Pancreas (tissue), 10 donors: ENCODE data around the gene CDKN2A. TPM values are rescaled to one million over a fixed set of nuclear protein-coding genes. Genes with fewer than 3 reads are reported as not detected.

ENCODE experiments used
- ATAC-seq, 4 donors: fragments of 200-7000 bp; cut with Tn5 transposase; one replicate each; pipeline versions ENCODE4 v1.8.0 to v1.9.1; 2020; ENCODE audit warnings: mild to moderate bottlenecking in 4 of 4, moderate library complexity in 4 of 4
- DNase-seq, 6 donors: peaks; one replicate each; pipeline ENCODE4 v3.0.0-alpha.2; 2020
- FAIRE-seq: peaks from 2 replicates; lab custom pipeline; 2012; peaks lifted over from hg19 to GRCh38; lab: Jason Lieb, UNC
- H3K27ac ChIP-seq, 4 donors: fragments of 200-600 bp; sonication (generic); 1 replicate in 3 of 4; 2 replicates in 1 of 4; pipeline versions ENCODE4 v1.5.0 to v1.8.0; 2020
- H3K27me3 ChIP-seq, 4 donors: fragments of 200-600 bp; one replicate each; pipeline ENCODE4 v1.8.0; 2021
- H3K36me3 ChIP-seq, 3 donors: fragments of 200-600 bp; sonication (generic) in 1 of 3; one replicate each; pipeline versions ENCODE4 v1.5.0 to v1.8.0; 2020 to 2021
- H3K4me1 ChIP-seq, 3 donors: fragments of 200-600 bp; one replicate each; pipeline ENCODE4 v1.8.0; 2021
- H3K4me3 ChIP-seq, 4 donors: fragments of 200-600 bp; sonication (generic) in 2 of 4; one replicate each; pipeline versions ENCODE4 v1.5.0 to v1.8.0; 2020 to 2021
- H3K9me3 ChIP-seq, 4 donors: fragments of 200-600 bp; one replicate each; pipeline ENCODE4 v1.8.0; 2021
- CTCF ChIP-seq, 4 donors: fragments of 200-600 bp; sonication (generic) in 3 of 4; IDR thresholded peaks; one replicate each; pipeline versions ENCODE4 v1.5.0 to v1.8.0; 2021; ENCODE audit warnings: antibody characterized with exemption in 4 of 4
- WGBS, 2 donors: extraction: QIAGEN DNeasy Blood & Tissue Kit; methylation state at CpG; one replicate each; pipeline ENCODE4 v1.1.7; 2013; 5-methylcytosine and 5-hydroxymethylcytosine counted together
- intact Hi-C, 3 donors: fragments of 100-400 bp; cut with DNase I; formaldehyde crosslinking; loops; one replicate each; pipeline versions ENCODE4 v1.11.1 to v1.14.2; 2022
- polyA plus RNA-seq, 2 donors: library from polyadenylated mRNA; stranded (reverse); fragments of 200-250 nt; gene quantifications; one replicate each; pipeline ENCODE4 v1.2.3, GENCODE V29; 2013
- total RNA-seq, 6 donors: library from RNA; stranded (reverse); fragmentation: NEBNext Ultra II Directional in 4 of 6; extraction: Animal tissue kit (Norgen Biotek cat#: 25700) in 4 of 6; gene quantifications; one replicate each; pipeline versions ENCODE4 v1.2.1 to v1.2.4, GENCODE V29; 2021 to 2023
- donor health status: healthy with polysubstance abuse.
- donor health status: DM: no; HTN: no; CAD: no; lungs with moderate emphysema.
- donor health status: DM: no; HTN: no; CAD: no.
- donor health status: control.
- donor health status: control.
- donor health status: Bipolar disorder and iron deficiency.
- donor health status: DM: yes; HTN: yes; CAD: no.
- donor health status: DM: no; HTN: no; CAD: no.
- donor health status: DM: no; HTN: no; CAD: no.
- donor health status: DM: yes; HTN: yes; CAD: no.

Gene CDKN2A
- total and polyA plus RNA-seq, 8 donors = 0.31 to 5.7 (median 2.2) TPM

DNA sequence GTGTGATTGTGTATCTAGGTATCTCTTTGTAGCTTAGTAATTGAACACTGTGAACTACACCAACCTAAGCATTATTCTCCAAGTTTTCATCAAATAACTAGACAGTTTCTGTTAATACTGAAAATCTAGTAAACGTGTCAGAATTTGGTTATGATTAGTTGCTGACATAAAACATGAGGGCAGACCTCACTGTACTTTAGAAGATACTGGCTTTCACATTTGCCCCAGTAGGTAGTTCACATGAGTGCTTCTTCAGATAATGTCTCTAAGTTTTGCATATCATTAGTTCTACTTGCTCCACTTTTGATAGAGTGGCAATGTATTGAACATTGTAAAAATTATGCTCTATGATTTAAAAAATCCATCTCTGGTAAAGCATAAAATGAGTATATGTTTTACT lies 7.8 kb upstream of the CDKN2A start:
- 62 to 69% methylated on average over 1 of the region's 1 CpG for WGBS, 2 donors
- H3K27me3 ChIP-seq = peaks cover 0 to 17% (median 1%) of the 10 kb centered on the region in 4 donors
- FAIRE-seq = no peak

DNA sequence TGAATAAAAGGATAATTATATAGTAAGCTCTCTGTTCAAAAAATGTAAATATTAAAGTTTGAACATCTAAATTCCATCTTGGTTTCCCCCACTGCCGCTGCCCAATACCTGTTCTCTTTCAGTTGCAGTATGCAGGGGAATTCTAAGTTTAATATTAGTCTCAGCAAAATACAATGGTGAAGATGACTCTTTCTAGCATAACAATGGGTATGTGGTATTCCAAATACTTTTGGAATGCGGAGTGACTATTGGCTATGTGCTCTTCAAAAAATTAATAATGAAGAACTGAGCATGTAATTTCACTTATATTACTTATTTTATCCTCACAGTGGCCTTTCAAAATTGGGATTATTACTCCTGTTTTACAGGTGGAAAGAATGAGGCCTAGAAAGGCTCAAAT lies 3.8 kb upstream of the CDKN2A start:
- 93 to 96% methylated on average over 2 of the region's 2 CpGs for WGBS, 2 donors
- H3K9me3 ChIP-seq = no peaks in the 10 kb centered on the region
- H3K4me1 ChIP-seq = peaks cover 0 to 4% (median 0%) of the 10 kb centered on the region in 3 donors
- ATAC-seq = no peak
- H3K36me3 ChIP-seq = no peaks in the 10 kb centered on the region
- H3K27me3 ChIP-seq = peaks cover 0 to 6% (median 0%) of the 10 kb centered on the region in 4 donors
- no peak overlapping the region for H3K4me3 ChIP-seq
- FAIRE-seq = no peak
- intact Hi-C loops = no loop called here
- no peak for TF ChIP-seq CTCF (IDR thresholded peaks at IDR 0.05)
- no peak overlapping the region for H3K27ac ChIP-seq
- DNase-seq = no peak

More for the DNA sequence above, 7.8 kb upstream of the CDKN2A start:
- H3K4me1 ChIP-seq = no peaks in the 10 kb centered on the region
- ATAC-seq (no peak), DNase-seq (no peak)
- H3K4me3 ChIP-seq = no peak overlapping the region
- no peaks in the 10 kb centered on the region for H3K9me3 ChIP-seq
- TF ChIP-seq CTCF (IDR thresholded peaks at IDR 0.05) = no peak
- intact Hi-C loops = no loop called here
- no peak overlapping the region for H3K27ac ChIP-seq
- no peaks in the 10 kb centered on the region for H3K36me3 ChIP-seq

- DNase-seq (no peak), ATAC-seq (no peak), FAIRE-seq (no peak)
- H3K4me1 ChIP-seq = peaks cover 0 to 4% (median 0%) of the 10 kb centered on the region in 3 donors
- no peak overlapping the region for H3K4me3 ChIP-seq
- peaks cover 0 to 9% (median 0%) of the 10 kb centered on the region in 4 donors for H3K27me3 ChIP-seq
- intact Hi-C loops = no loop called here
- TF ChIP-seq CTCF (IDR thresholded peaks at IDR 0.05) = no peak
- 84 to 91% methylated on average over 1 of the region's 1 CpG for WGBS, 2 donors
- no peaks in the 10 kb centered on the region for H3K36me3 ChIP-seq
- H3K9me3 ChIP-seq = no peaks in the 10 kb centered on the region
- H3K27ac ChIP-seq = no peak overlapping the region
These were observed 3.3 kb upstream of the CDKN2A start for GRCh38 chr9:21997480-21997879.

DNA sequence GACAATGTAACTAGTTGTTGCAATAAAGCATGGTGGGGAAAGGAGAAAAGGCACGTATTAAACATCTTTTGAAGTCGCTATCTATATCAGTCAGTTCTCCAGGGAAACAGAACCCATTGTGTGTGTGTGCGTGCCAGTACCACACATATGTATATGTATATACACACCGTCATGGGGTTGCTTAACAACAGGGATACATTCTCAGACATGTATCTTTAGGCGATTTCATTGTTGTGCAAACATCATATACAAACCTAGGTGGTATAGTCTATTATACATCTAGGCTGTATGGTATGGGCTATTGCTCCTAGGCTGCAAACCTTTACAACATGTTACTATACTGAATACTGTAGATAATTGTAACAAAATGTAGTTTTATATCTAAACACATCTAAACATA lies 2.7 kb upstream of the CDKN2A start:
- H3K27ac ChIP-seq = no peak overlapping the region
- intact Hi-C loops = no loop called here
- DNase-seq = no peak
- FAIRE-seq = no peak
- H3K36me3 ChIP-seq = no peaks in the 10 kb centered on the region
- H3K4me3 ChIP-seq = no peak overlapping the region
- H3K4me1 ChIP-seq = peaks cover 0 to 4% (median 0%) of the 10 kb centered on the region in 3 donors
- no peaks in the 10 kb centered on the region for H3K9me3 ChIP-seq
- H3K27me3 ChIP-seq = peaks cover 0 to 12% (median 0%) of the 10 kb centered on the region in 4 donors
- 87 to 89% methylated on average over 5 of the region's 5 CpGs for WGBS, 2 donors
- no peak for ATAC-seq
- TF ChIP-seq CTCF (IDR thresholded peaks at IDR 0.05) = no peak

GRCh38 chr9:21996438-21996837 lies 2.2 kb upstream of the CDKN2A start:
- H3K9me3 ChIP-seq = no peaks in the 10 kb centered on the region
- no peaks in the 10 kb centered on the region for H3K36me3 ChIP-seq
- H3K27me3 ChIP-seq = peaks cover 0 to 17% (median 1%) of the 10 kb centered on the region in 4 donors
- H3K27ac ChIP-seq = no peak overlapping the region
- DNase-seq (no peak), ATAC-seq (no peak), FAIRE-seq (no peak)
- WGBS, 2 donors = 83 to 85% methylated on average over 9 of the region's 9 CpGs
- intact Hi-C loops = no loop called here
- no peak for TF ChIP-seq CTCF (IDR thresholded peaks at IDR 0.05)
- peaks cover 0 to 4% (median 0%) of the 10 kb centered on the region in 3 donors for H3K4me1 ChIP-seq
- H3K4me3 ChIP-seq = no peak overlapping the region
